ENCODE data around the gene PRKN. TPM values are rescaled to one million over a fixed set of nuclear protein-coding genes. Genes with fewer than 3 reads are reported as not detected.

Gene PRKN
- total and polyA plus RNA-seq, 9 donors: 3.0 to 15.0 (median 9.2) TPM

Other genes with a start within 250 kb of the PRKN start
- gene PACRG, start 208 bp upstream of the PRKN start, total RNA-seq: 10 to 100 TPM in 1 of 7 donors, 1 to 10 TPM in 6; 2.9 to 33.1 (median 3.8) TPM
- 1 to 10 TPM; 2.5 to 4.5 TPM for gene PACRG, start 208 bp upstream of the PRKN start, polyA plus RNA-seq